Esophagus mucosa (tissue), 1 donor: ENCODE data around the gene LRRC1. TPM values are rescaled to one million over a fixed set of nuclear protein-coding genes. Genes with fewer than 3 reads are reported as not detected.
A peak's percentile ranks its signal among the peaks of the same experiment; 100 is the strongest.

Source experiments
- ATAC-seq: fragments of 200-7000 bp; cut with Tn5 transposase; one replicate; pipeline ENCODE4 v1.9.1; 2020
- total RNA-seq: library from RNA; stranded (reverse); gene quantifications from one replicate; pipeline ENCODE4 v1.2.4, GENCODE V29; 2023
- donor health status: DM: yes; HTN: yes; CAD: no.

The LRRC1 gene
- total RNA-seq, 1 donor from 2014 or later, result 21.9 TPM

- no peak for ATAC-seq
Observed at GRCh38 chr6:53851561-53851960, 56.8 kb downstream of the LRRC1 start.

- no peak for ATAC-seq
Observed at GRCh38 chr6:53852805-53853204, 58.0 kb downstream of the LRRC1 start.

GRCh38 chr6:53854843-53855567, 60.2 kb downstream of the LRRC1 start:
- ATAC-seq, result peak; percentile 55

- no peak for ATAC-seq
Observed at GRCh38 chr6:53855940-53856339, 61.1 kb downstream of the LRRC1 start.

- peak; percentile 78 for ATAC-seq
Observed at GRCh38 chr6:53857318-53858094, 62.7 kb downstream of the LRRC1 start.

- ATAC-seq, result no peak
Observed at GRCh38 chr6:53858196-53858595, 63.4 kb downstream of the LRRC1 start.

GRCh38 chr6:53858913-53859312, 64.1 kb downstream of the LRRC1 start:
- no peak for ATAC-seq

GRCh38 chr6:53860511-53860910, 65.7 kb downstream of the LRRC1 start:
- ATAC-seq, result no peak

- peak; percentile 34 for ATAC-seq
Observed at GRCh38 chr6:53861518-53861917, 66.7 kb downstream of the LRRC1 start.

- no peak for ATAC-seq
Observed at GRCh38 chr6:53862662-53863462, 68.1 kb downstream of the LRRC1 start.

GRCh38 chr6:53864781-53865180, 70.0 kb downstream of the LRRC1 start:
- no peak for ATAC-seq

GRCh38 chr6:53866226-53866625, 71.4 kb downstream of the LRRC1 start:
- no peak for ATAC-seq

GRCh38 chr6:53868626-53869025, 73.8 kb downstream of the LRRC1 start:
- ATAC-seq, result no peak

GRCh38 chr6:53869964-53870363, 75.2 kb downstream of the LRRC1 start:
- peak; percentile 31 for ATAC-seq

- ATAC-seq, result no peak
Observed at GRCh38 chr6:53873922-53874321, 79.1 kb downstream of the LRRC1 start.

- ATAC-seq, result no peak
Observed at GRCh38 chr6:53874964-53875363, 80.2 kb downstream of the LRRC1 start.

GRCh38 chr6:53877151-53877550, 82.3 kb downstream of the LRRC1 start:
- ATAC-seq, result no peak

GRCh38 chr6:53878808-53879207, 84.0 kb downstream of the LRRC1 start:
- ATAC-seq, result no peak

- peak; percentile 66 for ATAC-seq
Observed at GRCh38 chr6:53879608-53880007, 84.8 kb downstream of the LRRC1 start.

GRCh38 chr6:53887316-53887715, 92.5 kb downstream of the LRRC1 start:
- ATAC-seq, result no peak

GRCh38 chr6:53888931-53889330, 94.1 kb downstream of the LRRC1 start:
- no peak for ATAC-seq

- ATAC-seq, result no peak
Observed at GRCh38 chr6:53889365-53889764, 94.6 kb downstream of the LRRC1 start.

GRCh38 chr6:53892707-53893106, 97.9 kb downstream of the LRRC1 start:
- no peak for ATAC-seq
